ENCODE results near the gene DOCK2. TPM values are rescaled to one million over a fixed set of nuclear protein-coding genes. Genes with fewer than 3 reads are reported as not detected.

DOCK2 gene
- total RNA-seq, 1 experiment from 2014 or later = 4.6 TPM

- CTCF ChIA-PET = no interaction called here
- no peak for TF ChIP-seq USF1 (CRISPR knock-in tag; IDR thresholded peaks at IDR 0.05)
- no peak for TF ChIP-seq NR1H2 (CRISPR knock-in tag; IDR thresholded peaks at IDR 0.05)
- no peak for TF ChIP-seq PRDM15 (CRISPR knock-in tag; IDR thresholded peaks at IDR 0.05)
- TF ChIP-seq ZNF263 (CRISPR knock-in tag; IDR thresholded peaks at IDR 0.05; ENCODE audit: low read depth) = no peak
- TF ChIP-seq ATF2 (CRISPR knock-in tag; IDR thresholded peaks at IDR 0.05; ENCODE audit: borderline replicate concordance, low read depth) = no peak
- TF ChIP-seq ESRRA (CRISPR knock-in tag; IDR thresholded peaks at IDR 0.05; ENCODE audit: borderline replicate concordance) = no peak
- TF ChIP-seq STAT6 (CRISPR knock-in tag; conservative IDR thresholded peaks at IDR 0.05; ENCODE audit: low read depth) = no peak
- no peak for TF ChIP-seq ERG (CRISPR knock-in tag; IDR thresholded peaks at IDR 0.05)
- no peak for TF ChIP-seq ZNF423 (CRISPR knock-in tag; IDR thresholded peaks at IDR 0.05)
- TF ChIP-seq ATF6 (CRISPR knock-in tag; IDR thresholded peaks at IDR 0.05) = no peak
- TF ChIP-seq SMAD4 (CRISPR knock-in tag; IDR thresholded peaks at IDR 0.05) = no peak
- TF ChIP-seq CREM (CRISPR knock-in tag; IDR thresholded peaks at IDR 0.05) = no peak
- no peak for TF ChIP-seq ZMAT4 (CRISPR knock-in tag; IDR thresholded peaks at IDR 0.05)
- 0 out of 2 replicates have a peak, but pooled peaks cover 4% of the 10 kb centered on the region for H3K4me1 Mint-ChIP-seq
- DNase-seq (ENCODE audit: low spot score) (no peak), ATAC-seq (no peak)
- no peaks in the 10 kb centered on the region; the same call in none of the 2 replicates for H3K27me3 Mint-ChIP-seq (ENCODE audit: low read depth)
- H3K27ac Mint-ChIP-seq = no peak overlapping the region
- POLR2A ChIA-PET = no interaction called here
- H3K9me3 Mint-ChIP-seq = peaks cover 19% of the 10 kb centered on the region
- no peak overlapping the region for H3K4me3 Mint-ChIP-seq
- peaks cover 3% of the 10 kb centered on the region; the same call in 1 of the 2 replicates for H3K36me3 Mint-ChIP-seq
These were observed 29.3 kb downstream of the DOCK2 start for GRCh38 chr5:169666365-169666764.

Measured in WTC11 (cell line).